ENCODE results near the gene DNAH2.

The DNAH2 gene

DNA sequence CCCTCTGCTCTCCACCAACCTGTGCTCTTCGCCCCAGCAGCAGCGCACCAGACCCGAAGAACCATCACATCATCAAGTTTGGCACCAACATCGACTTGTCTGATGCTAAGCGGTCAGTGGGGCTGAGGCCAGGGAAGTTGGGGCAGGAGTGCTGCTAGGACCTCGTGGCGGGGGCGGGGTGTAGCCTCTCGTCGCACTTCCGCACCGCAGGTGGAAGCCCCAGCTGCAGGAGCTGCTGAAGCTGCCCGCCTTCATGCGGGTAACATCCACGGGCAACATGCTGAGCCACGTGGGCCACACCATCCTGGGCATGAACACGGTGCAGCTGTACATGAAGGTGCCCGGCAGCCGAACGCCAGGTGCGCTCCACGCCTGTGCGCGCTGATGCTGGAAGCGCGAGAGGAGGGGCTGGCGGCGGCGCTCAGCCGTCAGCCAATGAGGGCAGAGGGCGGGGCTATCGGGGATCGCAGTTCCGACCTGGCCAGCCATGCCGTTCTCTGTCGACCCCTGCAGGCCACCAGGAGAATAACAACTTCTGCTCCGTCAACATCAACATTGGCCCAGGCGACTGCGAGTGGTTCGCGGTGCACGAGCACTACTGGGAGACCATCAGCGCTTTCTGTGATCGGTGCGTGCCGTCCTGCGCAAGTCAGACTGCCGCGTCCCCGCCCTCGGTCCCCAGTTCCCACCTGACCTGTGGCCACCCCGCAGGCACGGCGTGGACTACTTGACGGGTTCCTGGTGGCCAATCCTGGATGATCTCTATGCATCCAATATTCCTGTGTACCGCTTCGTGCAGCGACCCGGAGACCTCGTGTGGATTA is 134.1 kb downstream of the DNAH2 start:
- H3K36me3 ChIP-seq (replicated peaks; ENCODE audit: insufficient read depth, low read length) = no peaks in the 10 kb centered on the region

DNA sequence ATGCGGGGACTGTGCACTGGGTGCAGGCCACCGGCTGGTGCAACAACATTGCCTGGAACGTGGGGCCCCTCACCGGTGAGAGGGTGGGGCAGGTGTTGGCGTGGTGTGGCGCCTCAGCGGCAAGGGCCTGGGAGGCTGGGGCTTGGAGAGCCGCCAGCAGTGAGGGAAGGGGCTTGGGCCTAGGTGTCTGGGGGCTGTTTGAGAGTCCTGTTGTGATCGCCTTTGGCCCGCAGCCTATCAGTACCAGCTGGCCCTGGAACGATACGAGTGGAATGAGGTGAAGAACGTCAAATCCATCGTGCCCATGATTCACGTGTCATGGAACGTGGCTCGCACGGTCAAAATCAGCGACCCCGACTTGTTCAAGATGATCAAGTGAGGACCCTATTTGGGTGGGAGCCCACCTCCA is 134.7 kb downstream of the DNAH2 start:
- Histone ChIP-seq H2AFZ (ENCODE audit: low read length) (no peak overlapping the region), H3K4me2 (ENCODE audit: low read depth, low read length) (peak overlapping the region; percentile 46; the same call in 1 of the 2 replicates)
- TF ChIP-seq EZH2 (optimal IDR thresholded peaks at IDR 0.05; ENCODE audit: low read depth, low read length) (no peak), EZH2phosphoT487 (IDR thresholded peaks at IDR 0.05; ENCODE audit: low read length) (no peak)
- TF ChIP-seq, protein P1, sequence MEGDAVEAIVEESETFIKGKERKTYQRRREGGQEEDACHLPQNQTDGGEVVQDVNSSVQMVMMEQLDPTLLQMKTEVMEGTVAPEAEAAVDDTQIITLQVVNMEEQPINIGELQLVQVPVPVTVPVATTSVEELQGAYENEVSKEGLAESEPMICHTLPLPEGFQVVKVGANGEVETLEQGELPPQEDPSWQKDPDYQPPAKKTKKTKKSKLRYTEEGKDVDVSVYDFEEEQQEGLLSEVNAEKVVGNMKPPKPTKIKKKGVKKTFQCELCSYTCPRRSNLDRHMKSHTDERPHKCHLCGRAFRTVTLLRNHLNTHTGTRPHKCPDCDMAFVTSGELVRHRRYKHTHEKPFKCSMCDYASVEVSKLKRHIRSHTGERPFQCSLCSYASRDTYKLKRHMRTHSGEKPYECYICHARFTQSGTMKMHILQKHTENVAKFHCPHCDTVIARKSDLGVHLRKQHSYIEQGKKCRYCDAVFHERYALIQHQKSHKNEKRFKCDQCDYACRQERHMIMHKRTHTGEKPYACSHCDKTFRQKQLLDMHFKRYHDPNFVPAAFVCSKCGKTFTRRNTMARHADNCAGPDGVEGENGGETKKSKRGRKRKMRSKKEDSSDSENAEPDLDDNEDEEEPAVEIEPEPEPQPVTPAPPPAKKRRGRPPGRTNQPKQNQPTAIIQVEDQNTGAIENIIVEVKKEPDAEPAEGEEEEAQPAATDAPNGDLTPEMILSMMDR (IDR thresholded peaks at IDR 0.05; ENCODE audit: low read length) = no peak

More for the DNA sequence above, 134.1 kb downstream of the DNAH2 start:
- Histone ChIP-seq H2AFZ (ENCODE audit: low read length) (peak overlapping the region; percentile 55; the same call in 1 of the 2 replicates), H3K4me3 (ENCODE audit: low read length) (peak overlapping the region; percentile 64), H3K9ac (ENCODE audit: low read length) (peak overlapping the region; percentile 45), H3K4me1 (ENCODE audit: low read length) (peaks cover 13% of the 10 kb centered on the region), H3K4me2 (ENCODE audit: low read depth, low read length) (peak overlapping the region; percentile 80), H4K20me1 (ENCODE audit: insufficient read depth, low read length) (no peaks in the 10 kb centered on the region), H3K9me3 (replicated peaks; ENCODE audit: insufficient read depth, low read length) (no peaks in the 10 kb centered on the region), H3K9me2 (replicated peaks; ENCODE audit: insufficient read depth, low read length) (no peaks in the 10 kb centered on the region), H3K27ac (ENCODE audit: low read length) (no peak overlapping the region), H3K79me2 (ENCODE audit: low read length) (peaks cover 16% of the 10 kb centered on the region), H3K27me3 (replicated peaks; ENCODE audit: insufficient read depth, low read length) (no peaks in the 10 kb centered on the region), H3F3A (ENCODE audit: insufficient read depth, low read length) (peaks cover 6% of the 10 kb centered on the region; the same call in 1 of the 2 replicates)
- peak; percentile 95 for DNase-seq
- TF ChIP-seq EZH2phosphoT487 (IDR thresholded peaks at IDR 0.05; ENCODE audit: low read length) (no peak), EZH2 (optimal IDR thresholded peaks at IDR 0.05; ENCODE audit: low read depth, low read length) (no peak)
- TF ChIP-seq, protein P1 (IDR thresholded peaks at IDR 0.05; ENCODE audit: low read length) = peak; percentile 91

DNA sequence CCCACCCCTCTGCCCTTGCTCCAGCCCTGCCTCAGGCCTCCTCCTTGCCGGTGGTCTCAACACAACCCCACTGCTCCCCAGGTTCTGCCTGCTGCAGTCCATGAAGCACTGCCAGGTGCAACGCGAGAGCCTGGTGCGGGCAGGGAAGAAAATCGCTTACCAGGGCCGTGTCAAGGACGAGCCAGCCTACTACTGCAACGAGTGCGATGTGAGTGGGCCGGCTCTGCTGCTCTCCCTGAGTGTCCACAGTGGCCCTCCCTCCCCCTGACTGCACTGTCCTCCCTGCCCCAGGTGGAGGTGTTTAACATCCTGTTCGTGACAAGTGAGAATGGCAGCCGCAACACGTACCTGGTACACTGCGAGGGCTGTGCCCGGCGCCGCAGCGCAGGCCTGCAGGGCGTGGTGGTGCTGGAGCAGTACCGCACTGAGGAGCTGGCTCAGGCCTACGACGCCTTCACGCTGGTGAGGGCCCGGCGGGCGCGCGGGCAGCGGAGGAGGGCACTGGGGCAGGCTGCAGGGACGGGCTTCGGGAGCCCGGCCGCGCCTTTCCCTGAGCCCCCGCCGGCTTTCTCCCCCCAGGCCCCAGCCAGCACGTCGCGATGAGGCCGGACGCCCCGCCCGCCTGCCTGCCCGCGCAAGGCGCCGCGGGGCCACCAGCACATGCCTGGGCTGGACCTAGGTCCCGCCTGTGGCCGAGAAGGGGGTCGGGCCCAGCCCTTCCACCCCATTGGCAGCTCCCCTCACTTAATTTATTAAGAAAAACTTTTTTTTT is 135.6 kb downstream of the DNAH2 start:
- no peak overlapping the region for H2AFZ ChIP-seq (ENCODE audit: low read length)
- DNase-seq = no peak
- no peak for TF ChIP-seq EZH2phosphoT487 (IDR thresholded peaks at IDR 0.05; ENCODE audit: low read length)
- TF ChIP-seq EZH2 (optimal IDR thresholded peaks at IDR 0.05; ENCODE audit: low read depth, low read length) = no peak
- TF ChIP-seq, protein P1 (IDR thresholded peaks at IDR 0.05; ENCODE audit: low read length) = no peak
- H3K9me3 ChIP-seq (replicated peaks; ENCODE audit: insufficient read depth, low read length) = no peaks in the 10 kb centered on the region
- H3K4me1 ChIP-seq (ENCODE audit: low read length) = peaks cover 13% of the 10 kb centered on the region
- H3K9me2 ChIP-seq (replicated peaks; ENCODE audit: insufficient read depth, low read length) = no peaks in the 10 kb centered on the region
- H3K79me2 ChIP-seq (ENCODE audit: low read length) = peaks cover 17% of the 10 kb centered on the region
- H3K4me3 ChIP-seq (ENCODE audit: low read length) = no peak overlapping the region
- H3K27me3 ChIP-seq (replicated peaks; ENCODE audit: insufficient read depth, low read length) = no peaks in the 10 kb centered on the region
- no peak overlapping the region for H3K9ac ChIP-seq (ENCODE audit: low read length)
- no peak overlapping the region for H3K4me2 ChIP-seq (ENCODE audit: low read depth, low read length)
- H3F3A ChIP-seq (ENCODE audit: insufficient read depth, low read length) = peaks cover 10% of the 10 kb centered on the region; the same call in 1 of the 2 replicates
- no peak overlapping the region for H3K27ac ChIP-seq (ENCODE audit: low read length)
- H3K36me3 ChIP-seq (replicated peaks; ENCODE audit: insufficient read depth, low read length) = no peaks in the 10 kb centered on the region
- no peaks in the 10 kb centered on the region for H4K20me1 ChIP-seq (ENCODE audit: insufficient read depth, low read length)

More for the DNA sequence above, 134.7 kb downstream of the DNAH2 start:
- no peak overlapping the region for H3K9ac ChIP-seq (ENCODE audit: low read length)
- H3K27me3 ChIP-seq (replicated peaks; ENCODE audit: insufficient read depth, low read length) = no peaks in the 10 kb centered on the region
- H3K79me2 ChIP-seq (ENCODE audit: low read length) = peaks cover 16% of the 10 kb centered on the region
- H3K4me1 ChIP-seq (ENCODE audit: low read length) = peaks cover 13% of the 10 kb centered on the region
- no peaks in the 10 kb centered on the region for H3K9me3 ChIP-seq (replicated peaks; ENCODE audit: insufficient read depth, low read length)
- no peaks in the 10 kb centered on the region for H3K9me2 ChIP-seq (replicated peaks; ENCODE audit: insufficient read depth, low read length)
- H3K27ac ChIP-seq (ENCODE audit: low read length) = no peak overlapping the region
- H4K20me1 ChIP-seq (ENCODE audit: insufficient read depth, low read length) = no peaks in the 10 kb centered on the region
- H3K4me3 ChIP-seq (ENCODE audit: low read length) = no peak overlapping the region
- DNase-seq = no peak
- H3K36me3 ChIP-seq (replicated peaks; ENCODE audit: insufficient read depth, low read length) = no peaks in the 10 kb centered on the region
- peaks cover 10% of the 10 kb centered on the region; the same call in 1 of the 2 replicates for H3F3A ChIP-seq (ENCODE audit: insufficient read depth, low read length)

Data from MM.1S (cell line).